H54 (cell line): ENCODE data around the gene SENP5.
A peak's percentile ranks its signal among the peaks of the same experiment; 100 is the strongest.

Experiments used
- DNase-seq: peaks from one replicate; pipeline ENCODE4 v3.0.0; 2011; ENCODE audit warnings: low spot score, mixed read lengths; ENCODE audit not compliant: insufficient read length
- FAIRE-seq: peaks from 3 replicates; lab custom pipeline; 2011; peaks lifted over from hg19 to GRCh38; lab: Jason Lieb, UNC
- POLR2A ChIP-seq: IDR thresholded peaks from 2 replicates; pipeline ENCODE4 v1.6.1; 2011; ENCODE audit warnings: low read depth, mild to moderate bottlenecking, low read length

Gene SENP5

GRCh38 chr3:196976941-196977340 is 109.2 kb downstream of the SENP5 start:
- no peak for DNase-seq
- no peak for FAIRE-seq

DNA sequence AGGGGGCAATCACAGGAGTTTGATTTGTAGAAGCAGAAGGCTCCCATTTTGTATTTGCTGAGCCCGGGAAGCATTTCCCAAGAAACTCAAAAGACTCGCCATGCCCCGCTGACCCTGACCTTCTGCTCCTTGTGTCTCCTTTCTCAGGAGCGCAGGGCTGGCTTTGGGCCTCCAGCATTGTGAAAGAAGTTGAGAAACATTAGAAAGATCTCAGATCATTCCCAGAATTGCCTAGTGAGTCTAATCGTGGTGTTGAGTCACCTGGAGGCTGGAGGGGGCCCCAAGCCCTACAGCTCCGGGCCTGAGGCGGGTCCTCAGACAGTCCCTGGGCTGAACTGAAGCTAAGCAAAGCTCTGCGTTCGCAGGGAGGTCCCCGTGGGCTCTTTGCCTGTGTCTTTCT is 111.8 kb downstream of the SENP5 start:
- no peak for TF ChIP-seq POLR2A
- no peak for FAIRE-seq
- no peak for DNase-seq

More at GRCh38 chr3:196976941-196977340, 109.2 kb downstream of the SENP5 start:
- no peak for TF ChIP-seq POLR2A

DNA sequence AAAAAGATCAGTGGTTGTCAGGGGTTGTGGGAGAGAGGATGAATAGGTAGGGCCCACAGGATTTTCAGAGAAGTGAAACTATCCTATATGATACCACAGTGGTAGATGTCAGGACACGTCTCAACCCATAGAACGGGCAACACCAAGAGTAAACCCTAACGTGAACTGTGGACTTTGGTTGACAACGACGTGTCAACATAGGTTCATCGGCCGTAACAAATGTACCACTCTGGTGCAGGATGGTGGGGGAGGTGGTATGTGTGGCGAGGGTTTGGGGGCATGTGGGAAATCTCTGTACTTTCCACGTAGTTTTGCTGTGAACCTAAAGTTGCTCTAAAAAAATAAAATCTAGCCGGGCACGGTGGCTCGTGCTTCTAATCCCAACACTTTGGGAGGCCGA is 113.9 kb downstream of the SENP5 start:
- no peak for FAIRE-seq

GRCh38 chr3:196983186-196983585 is 115.5 kb downstream of the SENP5 start:
- peak; percentile 6 for FAIRE-seq
- no peak for DNase-seq
- TF ChIP-seq POLR2A: no peak

More for the DNA sequence above, 113.9 kb downstream of the SENP5 start:
- DNase-seq: no peak
- no peak for TF ChIP-seq POLR2A
